CD14-positive monocyte (primary cell): ENCODE results near the gene LTF. TPM values are rescaled to one million over a fixed set of nuclear protein-coding genes. Genes with fewer than 3 reads are reported as not detected.

Source experiments
- DNase-seq, 3 donors: peaks; one replicate each; pipeline ENCODE4 v3.0.0-alpha.2; 2011 to 2022
- H2AFZ ChIP-seq: 2 replicates; pipeline ENCODE4 v1.6.0; 2012; ENCODE audit warnings: mild to moderate bottlenecking, low read depth, low read length, inconsistent platforms; ENCODE audit not compliant: insufficient read depth, poor library complexity, severe bottlenecking
- H3K27ac ChIP-seq, 2 donors: 1 replicate in 1 of 2; 2 replicates in 1 of 2; pipeline ENCODE4 v1.5.1; 2012 to 2013; ENCODE audit warnings: low read length in 2 of 2, control low read depth in 1 of 2, inconsistent platforms in 1 of 2, low read depth in 1 of 2, mild to moderate bottlenecking in 1 of 2
- H3K27me3 ChIP-seq, 2 donors: one replicate each; pipeline versions ENCODE4 v1.6.0 to v1.6.1; 2011 to 2013; ENCODE audit warnings: low read length in 2 of 2; ENCODE audit not compliant: control insufficient read depth in 2 of 2, insufficient read depth in 2 of 2
- H3K36me3 ChIP-seq, 2 donors: replicated peaks in 1 of 2; 1 replicate in 1 of 2; 2 replicates in 1 of 2; pipeline versions ENCODE4 v1.5.1 to v1.6.1; 2012 to 2013; ENCODE audit warnings: low read length in 2 of 2, control low read depth in 1 of 2, inconsistent platforms in 1 of 2, mild to moderate bottlenecking in 1 of 2; ENCODE audit not compliant: insufficient read depth in 2 of 2, control insufficient read depth in 1 of 2
- H3K4me1 ChIP-seq, 2 donors: 1 replicate in 1 of 2; 2 replicates in 1 of 2; pipeline versions ENCODE4 v1.5.1 to v1.6.1; 2012 to 2013; ENCODE audit warnings: low read length in 2 of 2, control low read depth in 1 of 2, inconsistent platforms in 1 of 2, mild to moderate bottlenecking in 1 of 2, moderate library complexity in 1 of 2; ENCODE audit not compliant: insufficient read depth in 2 of 2, control insufficient read depth in 1 of 2
- H3K4me2 ChIP-seq: replicated peaks from 2 replicates; pipeline ENCODE3; 2012; ENCODE audit warnings: low read length, moderate library complexity, mild to moderate bottlenecking; ENCODE audit not compliant: poor library complexity, severe bottlenecking; ENCODE audit errors: extremely low read depth
- H3K4me3 ChIP-seq, 3 experiments: fragments of 200-600 bp in 1 of 3; sonication (generic) in 1 of 3; replicated peaks in 1 of 3; 1 replicate in 2 of 3; 2 replicates in 1 of 3; pipeline ENCODE4 v1.5.1; 2011 to 2013; ENCODE audit warnings: low read length in 3 of 3, mild to moderate bottlenecking in 3 of 3, control low read depth in 2 of 3, low read depth in 2 of 3, inconsistent platforms in 1 of 3, moderate library complexity in 1 of 3
- H3K79me2 ChIP-seq: 2 replicates; pipeline ENCODE4 v1.6.0; 2012; ENCODE audit warnings: mild to moderate bottlenecking, control low read depth, inconsistent platforms, low read length, moderate library complexity; ENCODE audit not compliant: insufficient read depth
- H3K9ac ChIP-seq: 2 replicates; pipeline ENCODE4 v1.6.0; 2017; ENCODE audit warnings: low read length, mild to moderate bottlenecking; ENCODE audit not compliant: insufficient read depth, poor library complexity, severe bottlenecking
- H3K9me3 ChIP-seq, 2 donors: replicated peaks in 1 of 2; 1 replicate in 1 of 2; 2 replicates in 1 of 2; pipeline versions ENCODE4 v1.5.1 to v1.6.1; 2012 to 2013; ENCODE audit warnings: low read length in 2 of 2, control low read depth in 1 of 2; ENCODE audit not compliant: control insufficient read depth in 1 of 2, insufficient read depth in 1 of 2
- H4K20me1 ChIP-seq: 2 replicates; pipeline ENCODE4 v1.6.0; 2012; ENCODE audit warnings: mild to moderate bottlenecking, low read length, control low read depth, moderate library complexity; ENCODE audit not compliant: insufficient read depth
- H3K27ac Mint-ChIP-seq, 7 donors: one replicate each; pipeline ENCODE4 v1.8.0; 2020; ENCODE audit warnings: mild to moderate bottlenecking in 7 of 7, mixed read lengths in 7 of 7, moderate library complexity in 6 of 7, inconsistent platforms in 2 of 7
- H3K27me3 Mint-ChIP-seq, 3 donors: one replicate each; pipeline ENCODE4 v1.8.0; 2021 to 2022; ENCODE audit warnings: low read depth in 3 of 3, mild to moderate bottlenecking in 3 of 3, mixed read lengths in 3 of 3, moderate library complexity in 3 of 3, inconsistent platforms in 1 of 3
- H3K36me3 Mint-ChIP-seq, 2 donors: one replicate each; pipeline ENCODE4 v1.8.0; 2020; ENCODE audit warnings: mixed read lengths in 2 of 2, inconsistent platforms in 1 of 2, mild to moderate bottlenecking in 1 of 2
- H3K4me1 Mint-ChIP-seq: one replicate; pipeline ENCODE4 v1.8.0; 2020; ENCODE audit warnings: mild to moderate bottlenecking, mixed read lengths
- H3K4me3 Mint-ChIP-seq, 2 donors: one replicate each; pipeline ENCODE4 v1.8.0; 2020; ENCODE audit warnings: mild to moderate bottlenecking in 2 of 2, mixed read lengths in 2 of 2, moderate library complexity in 1 of 2
- H3K9me3 Mint-ChIP-seq, 7 donors: one replicate each; pipeline ENCODE4 v1.8.0; 2020 to 2022; ENCODE audit warnings: mixed read lengths in 7 of 7, mild to moderate bottlenecking in 6 of 7, moderate library complexity in 6 of 7, inconsistent platforms in 2 of 7
- CTCF ChIP-seq: fragments of 200-600 bp; IDR thresholded peaks from one replicate; pipeline ENCODE4 v1.8.0; 2022; ENCODE audit warnings: antibody characterized with exemption, mild to moderate bottlenecking
- WGBS: methylation state at CpG from one replicate; pipeline ENCODE4 v1.1.5; 2013; ENCODE audit warnings: missing lambda C conversion rate; ENCODE audit not compliant: insufficient coverage; 5-methylcytosine and 5-hydroxymethylcytosine counted together
- intact Hi-C, 2 donors: fragments of 100-400 bp; cut with micrococcal nuclease; formaldehyde crosslinking; loops; one replicate each; pipeline versions ENCODE4 v1.15.0 to v1.15.1; 2023
- polyA plus RNA-seq, 3 donors: library from polyadenylated mRNA; depleted of rRNA in 1 of 3; unstranded in 2 of 3; stranded (reverse) in 1 of 3; fragments of 300-500 nt in 2 of 3; fragments of >200 nt in 1 of 3; fragmentation: Illumina TruSeq in 2 of 3; gene quantifications; 1 replicate in 2 of 3; 2 replicates in 1 of 3; pipeline ENCODE4 v1.2.3, GENCODE V29; 2012 to 2021

LTF gene
- polyA plus RNA-seq, 3 donors, result not detected

DNA sequence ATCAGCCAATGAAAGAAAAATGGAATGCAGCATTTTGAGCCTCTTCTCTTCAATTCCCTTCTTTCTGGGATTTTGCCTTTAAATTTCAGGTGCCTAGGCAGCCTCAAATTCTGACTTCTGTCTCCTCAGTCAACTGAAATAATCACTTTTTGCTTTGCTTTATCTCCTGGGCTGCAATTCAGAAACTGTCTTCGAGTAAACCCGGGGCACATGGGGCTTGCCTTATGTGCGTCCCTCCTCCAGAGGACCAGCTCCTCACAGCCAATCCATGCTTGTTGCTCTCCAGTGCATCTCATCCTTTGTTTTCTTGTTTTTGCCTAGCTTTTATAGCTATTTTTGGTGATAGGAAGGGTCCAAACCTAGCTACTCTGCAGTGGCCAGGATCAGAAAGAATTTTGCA lies 41.8 kb upstream of the LTF start:
- WGBS, result 96% methylated on average over 3 of the region's 3 CpGs
- H3K9me3 Mint-ChIP-seq, result peaks cover 0 to 1% (median 0%) of the 10 kb centered on the region in 7 donors
- intact Hi-C loops, result no loop called here
- peaks cover 2% of the 10 kb centered on the region for H3K4me1 Mint-ChIP-seq
- no peaks in the 10 kb centered on the region for H3K4me1 ChIP-seq
- TF ChIP-seq CTCF, result no peak
- no peak overlapping the region for H2AFZ ChIP-seq
- no peaks in the 10 kb centered on the region for H3K27me3 ChIP-seq
- H3K27ac ChIP-seq, result no peak overlapping the region
- no peak overlapping the region for H3K9ac ChIP-seq
- peaks cover 2 to 10% (median 7%) of the 10 kb centered on the region in 3 donors for H3K27me3 Mint-ChIP-seq
- no peak overlapping the region for H3K27ac Mint-ChIP-seq
- DNase-seq, result no peak
- H3K36me3 Mint-ChIP-seq, result no peaks in the 10 kb centered on the region
- H4K20me1 ChIP-seq, result no peaks in the 10 kb centered on the region
- no peaks in the 10 kb centered on the region for H3K9me3 ChIP-seq
- no peaks in the 10 kb centered on the region for H3K79me2 ChIP-seq
- no peak overlapping the region for H3K4me3 ChIP-seq
- no peaks in the 10 kb centered on the region for H3K36me3 ChIP-seq
- H3K4me3 Mint-ChIP-seq, result no peak overlapping the region
- H3K4me2 ChIP-seq, result no peak overlapping the region

DNA sequence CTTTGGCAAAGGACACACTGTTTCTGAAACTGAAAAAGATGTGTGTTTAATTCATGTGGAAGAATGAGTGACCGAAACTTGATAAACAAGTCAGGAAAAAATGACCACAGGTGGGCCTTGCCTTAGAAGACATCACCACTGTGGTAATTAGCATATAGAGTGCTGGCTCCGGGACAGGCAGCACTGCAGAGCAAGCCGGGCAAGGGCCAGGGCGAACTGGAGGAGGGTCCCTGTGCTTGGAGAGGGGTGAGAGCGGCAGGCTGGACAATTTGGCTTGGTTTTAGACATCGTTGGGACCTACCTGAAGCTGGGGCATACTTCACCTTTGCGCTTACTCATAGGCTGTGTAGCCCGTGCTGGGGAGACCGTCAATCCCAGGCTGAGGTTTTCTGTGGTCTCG lies 41.2 kb upstream of the LTF start:
- intact Hi-C loops, result no loop called here
- Histone ChIP-seq H3K4me2 (no peak overlapping the region), H3K4me3 (no peak overlapping the region), H3K79me2 (no peaks in the 10 kb centered on the region), H3K4me1 (no peaks in the 10 kb centered on the region), H3K9ac (no peak overlapping the region), H3K9me3 (no peaks in the 10 kb centered on the region), H3K36me3 (no peaks in the 10 kb centered on the region), H3K27me3 (no peaks in the 10 kb centered on the region), H2AFZ (no peak overlapping the region), H4K20me1 (no peaks in the 10 kb centered on the region), H3K27ac (no peak overlapping the region)
- TF ChIP-seq CTCF, result no peak
- no peak overlapping the region for H3K27ac Mint-ChIP-seq
- peaks cover 7% of the 10 kb centered on the region for H3K4me1 Mint-ChIP-seq
- no peak overlapping the region for H3K4me3 Mint-ChIP-seq
- 92% methylated on average over 6 of the region's 10 CpGs for WGBS
- peaks cover 0 to 1% (median 0%) of the 10 kb centered on the region in 7 donors for H3K9me3 Mint-ChIP-seq
- peaks cover 2 to 10% (median 7%) of the 10 kb centered on the region in 3 donors for H3K27me3 Mint-ChIP-seq
- DNase-seq, result no peak
- H3K36me3 Mint-ChIP-seq, result no peaks in the 10 kb centered on the region
